Measurements from ENCODE around the gene ARHGAP5.

DNA sequence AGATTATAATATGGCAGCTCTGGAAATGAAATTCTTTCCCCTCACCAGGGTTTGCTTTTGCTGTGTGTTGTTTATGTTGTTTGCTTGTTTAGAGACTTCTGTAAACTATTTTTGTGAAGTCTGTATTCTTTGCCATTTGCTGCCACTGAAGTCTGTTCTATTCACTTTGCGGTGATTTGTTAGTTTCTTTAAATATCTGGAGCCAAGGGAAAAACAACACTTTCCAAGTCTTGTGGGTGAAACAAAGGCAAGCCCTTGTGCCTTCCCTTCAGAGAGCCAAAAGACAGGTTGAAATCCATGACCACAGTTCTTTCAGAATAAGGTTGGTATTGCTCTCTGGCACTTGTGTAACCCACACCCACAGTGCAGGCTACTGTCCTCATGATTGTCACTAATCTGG, 65.2 kb downstream of the ARHGAP5 start:
- TF ChIP-seq POLR2A (IDR thresholded peaks at IDR 0.05; ENCODE audit: low read depth, low read length) (no peak), TAF1 (IDR thresholded peaks at IDR 0.05; ENCODE audit: borderline replicate concordance, low read depth, low read length) (no peak), POLR2AphosphoS5 (IDR thresholded peaks at IDR 0.05; ENCODE audit: low read depth, low read length) (no peak)

Measured in GM12892 (cell line).